B cell (primary cell): ENCODE results near the gene SH3RF3. TPM values are rescaled to one million over a fixed set of nuclear protein-coding genes. Genes with fewer than 3 reads are reported as not detected.
A peak's percentile ranks its signal among the peaks of the same experiment; 100 is the strongest.

Experiments used
- ATAC-seq: fragments of 200-7000 bp; cut with Tn5 transposase; one replicate; pipeline ENCODE4 v1.10.0; 2021; ENCODE audit warnings: low read depth, mild to moderate bottlenecking, moderate number of reproducible peaks, moderate library complexity
- CTCF ChIA-PET: fragments of 350-600 bp; sonication (Branson Sonifier 250); formaldehyde crosslinking; loops from one replicate; lab custom pipeline; 2021; ENCODE audit warnings: antibody characterized with exemption, inconsistent platforms; lab: Charles Lee
- POLR2A ChIA-PET: fragments of 350-600 bp; sonication (Branson Sonifier 250); formaldehyde crosslinking; loops from one replicate; lab custom pipeline; 2021; ENCODE audit warnings: antibody characterized with exemption; lab: Charles Lee
- DNase-seq: peaks from one replicate; pipeline ENCODE4 v3.0.0; 2013
- H2AFZ ChIP-seq: 2 replicates; pipeline ENCODE4 v1.6.1; 2012; ENCODE audit warnings: mild to moderate bottlenecking, low read depth, low read length; ENCODE audit not compliant: insufficient read depth, poor library complexity, severe bottlenecking
- H3K27ac ChIP-seq, 2 donors: 1 replicate in 1 of 2; 2 replicates in 1 of 2; pipeline ENCODE4 v1.5.1; 2012 to 2013; ENCODE audit warnings: low read length in 2 of 2, mild to moderate bottlenecking in 2 of 2, moderate library complexity in 1 of 2
- H3K27me3 ChIP-seq, 4 experiments: fragments of 200-600 bp in 1 of 4; sonication (generic) in 1 of 4; replicated peaks in 1 of 4; 1 replicate in 2 of 4; 2 replicates in 2 of 4; pipeline versions ENCODE4 v1.6.1 to v1.7.0; 2013 to 2016; ENCODE audit warnings: low read length in 3 of 4, mild to moderate bottlenecking in 2 of 4, mixed read lengths in 1 of 4, moderate library complexity in 1 of 4; ENCODE audit not compliant: insufficient read depth in 4 of 4, control insufficient read depth in 3 of 4; ENCODE audit errors: control extremely low read depth in 1 of 4
- H3K36me3 ChIP-seq, 2 experiments: replicated peaks in 1 of 2; 1 replicate in 1 of 2; 2 replicates in 1 of 2; pipeline versions ENCODE4 v1.6.1 to v1.7.1; 2013; ENCODE audit warnings: low read length in 1 of 2; ENCODE audit not compliant: insufficient read depth in 2 of 2, control insufficient read depth in 1 of 2; ENCODE audit errors: control extremely low read depth in 1 of 2, extremely low read depth in 1 of 2
- H3K4me1 ChIP-seq, 2 donors: fragments of 200-600 bp in 1 of 2; sonication (generic) in 1 of 2; 1 replicate in 1 of 2; 2 replicates in 1 of 2; pipeline versions ENCODE4 v1.5.1 to v1.6.1; 2013 to 2017; ENCODE audit warnings: low read length in 2 of 2; ENCODE audit not compliant: control insufficient read depth in 2 of 2, insufficient read depth in 2 of 2
- H3K4me2 ChIP-seq: replicated peaks from 2 replicates; pipeline ENCODE3; 2012; ENCODE audit warnings: mild to moderate bottlenecking, low read depth, low read length; ENCODE audit not compliant: poor library complexity, severe bottlenecking
- H3K4me3 ChIP-seq, 5 experiments: fragments of 200-600 bp in 1 of 5; sonication (generic) in 1 of 5; 1 replicate in 3 of 5; 2 replicates in 2 of 5; pipeline versions ENCODE4 v1.5.1 to v1.7.0; 2011 to 2016; ENCODE audit warnings: low read length in 4 of 5, mild to moderate bottlenecking in 4 of 5, low read depth in 2 of 5, control low read depth in 1 of 5, moderate library complexity in 1 of 5; ENCODE audit not compliant: insufficient read depth in 1 of 5; ENCODE audit errors: control extremely low read depth in 1 of 5, extremely low read depth in 1 of 5
- H3K79me2 ChIP-seq: fragments of 200-600 bp; sonication (generic); one replicate; pipeline ENCODE4 v1.6.0; 2016; ENCODE audit warnings: low read length; ENCODE audit not compliant: control insufficient read depth, insufficient read depth
- H3K9ac ChIP-seq: fragments of 200-600 bp; sonication (generic); 2 replicates; pipeline ENCODE4 v1.6.1; 2017; ENCODE audit warnings: mild to moderate bottlenecking, low read length, moderate library complexity
- H3K9me3 ChIP-seq, 3 donors: one replicate each; pipeline versions ENCODE4 v1.6.1 to v1.7.1; 2013; ENCODE audit warnings: low read length in 2 of 3; ENCODE audit not compliant: control insufficient read depth in 2 of 3, insufficient read depth in 1 of 3; ENCODE audit errors: control extremely low read depth in 1 of 3
- H4K20me1 ChIP-seq: 2 replicates; pipeline ENCODE4 v1.6.0; 2012; ENCODE audit warnings: mild to moderate bottlenecking, low read length; ENCODE audit not compliant: insufficient read depth, control insufficient read depth, poor library complexity, severe bottlenecking
- H3K27ac Mint-ChIP-seq: one replicate; pipeline ENCODE4 v1.8.0; 2021; ENCODE audit warnings: mixed read lengths
- H3K27me3 Mint-ChIP-seq: one replicate; pipeline ENCODE4 v1.8.0; 2021; ENCODE audit warnings: mixed read lengths
- H3K4me1 Mint-ChIP-seq: one replicate; pipeline ENCODE4 v1.8.0; 2021; ENCODE audit warnings: mixed read lengths
- H3K4me3 Mint-ChIP-seq: one replicate; pipeline ENCODE4 v1.8.0; 2021; ENCODE audit warnings: mixed read lengths
- H3K9me3 Mint-ChIP-seq: one replicate; pipeline ENCODE4 v1.8.0; 2022; ENCODE audit warnings: mixed read lengths; ENCODE audit not compliant: insufficient read depth
- CTCF ChIP-seq: fragments of 200-600 bp; IDR thresholded peaks from one replicate; pipeline ENCODE4 v1.8.0; 2022; ENCODE audit warnings: antibody characterized with exemption, mild to moderate bottlenecking
- EZH2 ChIP-seq: IDR thresholded peaks from 2 replicates; pipeline ENCODE4 v1.6.1; 2012; ENCODE audit warnings: borderline replicate concordance, low read depth, mild to moderate bottlenecking, moderate library complexity, low read length; ENCODE audit not compliant: insufficient read depth, poor library complexity, severe bottlenecking
- WGBS: methylation state at CpG from one replicate; pipeline ENCODE4 v1.1.5; 2013; ENCODE audit warnings: missing lambda C conversion rate; ENCODE audit not compliant: insufficient coverage; 5-methylcytosine and 5-hydroxymethylcytosine counted together
- intact Hi-C: fragments of 100-400 bp; cut with micrococcal nuclease; formaldehyde crosslinking; loops from one replicate; pipeline ENCODE4 v1.10.0; 2022
- polyA plus RNA-seq: library from polyadenylated mRNA; depleted of rRNA; stranded (reverse); fragments of >200 nt; gene quantifications from 2 replicates; pipeline ENCODE4 v1.2.3, GENCODE V29; 2012
- total RNA-seq, 2 donors: library from RNA; stranded (reverse); fragments of 120-200 nt in 1 of 2; gene quantifications; 1 replicate in 1 of 2; 2 replicates in 1 of 2; pipeline versions ENCODE4 v1.2.3 to v1.2.4, GENCODE V29; 2013 to 2022

Gene SH3RF3
- total and polyA plus RNA-seq, 2 donors (not counting 1 experiment from before 2014, with no cell fraction given): 0.07 to 1.2 TPM

- no peak overlapping the region for H3K27ac Mint-ChIP-seq
- peaks cover 14% of the 10 kb centered on the region for H3K27me3 Mint-ChIP-seq
- no peak overlapping the region for H3K4me3 Mint-ChIP-seq
Measured at GRCh38 chr2:109162999-109163398, 34.0 kb downstream of the SH3RF3 start.

GRCh38 chr2:109164311-109164710 is 35.3 kb downstream of the SH3RF3 start:
- TF ChIP-seq CTCF (no peak), EZH2 (no peak)
- H3K4me3 Mint-ChIP-seq: no peak overlapping the region

More at GRCh38 chr2:109162999-109163398, 34.0 kb downstream of the SH3RF3 start:
- intact Hi-C loops: no loop called here
- Histone ChIP-seq H3K27me3 (peaks cover 0 to 4% (median 0%) of the 10 kb centered on the region in 4 experiments), H3K9me3 (peaks cover 0 to 11% (median 0%) of the 10 kb centered on the region in 3 donors), H3K27ac (no peak overlapping the region), H3K4me1 (peaks cover 5 to 6% of the 10 kb centered on the region in 2 donors), H4K20me1 (no peaks in the 10 kb centered on the region), H3K79me2 (no peaks in the 10 kb centered on the region), H3K36me3 (no peaks in the 10 kb centered on the region), H3K9ac (no peak overlapping the region), H2AFZ (no peak overlapping the region), H3K4me2 (no peak overlapping the region), H3K4me3 (no peak overlapping the region)
- ATAC-seq (no peak), DNase-seq (no peak)
- no peaks in the 10 kb centered on the region for H3K9me3 Mint-ChIP-seq
- WGBS: 79% methylated on average over 5 of the region's 7 CpGs
- peaks cover 8% of the 10 kb centered on the region for H3K4me1 Mint-ChIP-seq
- TF ChIP-seq CTCF (no peak), EZH2 (no peak)
- POLR2A ChIA-PET: no interaction called here
- CTCF ChIA-PET: no interaction called here

More at GRCh38 chr2:109164311-109164710, 35.3 kb downstream of the SH3RF3 start:
- Histone ChIP-seq H3K27me3 (peaks cover 0 to 4% (median 0%) of the 10 kb centered on the region in 4 experiments), H3K4me1 (peaks cover 5 to 6% of the 10 kb centered on the region in 2 donors), H3K4me3 (no peak overlapping the region), H2AFZ (no peak overlapping the region), H4K20me1 (no peaks in the 10 kb centered on the region), H3K9me3 (peaks cover 0 to 17% (median 0%) of the 10 kb centered on the region in 3 donors), H3K36me3 (no peaks in the 10 kb centered on the region), H3K27ac (no peak overlapping the region), H3K79me2 (no peaks in the 10 kb centered on the region), H3K9ac (no peak overlapping the region), H3K4me2 (peak overlapping the region; percentile 33)
- CTCF ChIA-PET: no interaction called here
- DNase-seq: no peak
- peaks cover 8% of the 10 kb centered on the region for H3K4me1 Mint-ChIP-seq
- POLR2A ChIA-PET: no interaction called here
- intact Hi-C loops: no loop called here
- peaks cover 14% of the 10 kb centered on the region for H3K27me3 Mint-ChIP-seq
- no CpG with 5 or more reads among the region's 1 CpG for WGBS
- peaks cover 2% of the 10 kb centered on the region for H3K9me3 Mint-ChIP-seq
- ATAC-seq: no peak
- no peak overlapping the region for H3K27ac Mint-ChIP-seq
